T follicular helper cell (primary cell): Measurements from ENCODE around the gene LPCAT3.
A peak's percentile ranks its signal among the peaks of the same experiment; 100 is the strongest.

Experiments
- DNase-seq: peaks from one replicate; pipeline ENCODE4 v3.0.0-alpha.2; 2020; ENCODE audit warnings: low read depth

Gene LPCAT3

DNA sequence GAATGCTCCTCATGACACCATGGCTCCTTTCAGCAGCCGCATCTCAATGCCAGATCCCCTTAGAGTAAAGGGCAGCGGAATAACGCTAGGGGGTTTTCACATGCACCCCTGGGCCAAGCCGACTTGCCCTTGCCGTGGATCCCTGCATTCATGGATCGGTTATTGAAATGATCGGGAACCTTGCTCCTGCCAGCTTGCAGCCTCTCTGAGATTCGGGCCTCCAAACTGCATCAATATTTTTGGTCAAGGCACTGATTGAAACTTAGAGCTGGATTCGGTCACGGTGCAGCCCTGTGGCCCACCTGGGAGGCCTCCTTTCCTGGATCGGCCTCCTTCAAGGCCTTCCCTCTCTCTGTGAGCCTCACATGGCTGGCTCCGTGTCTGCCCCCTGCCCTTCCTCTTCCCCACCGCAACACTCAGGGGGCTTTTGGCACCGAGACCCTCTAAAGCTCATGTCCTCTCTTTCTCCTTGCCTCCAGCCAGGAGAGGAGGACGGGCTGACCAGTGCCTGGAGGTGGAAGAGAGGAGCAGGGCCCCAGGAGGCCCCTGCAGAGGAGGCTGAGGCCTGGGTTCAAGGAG, 65.3 kb downstream of the LPCAT3 start:
- DNase-seq: no peak

- DNase-seq: no peak
These were observed 66.0 kb downstream of the LPCAT3 start for GRCh38 chr12:6952121-6952862.

GRCh38 chr12:6951551-6952120, 66.6 kb downstream of the LPCAT3 start:
- no peak for DNase-seq

DNA sequence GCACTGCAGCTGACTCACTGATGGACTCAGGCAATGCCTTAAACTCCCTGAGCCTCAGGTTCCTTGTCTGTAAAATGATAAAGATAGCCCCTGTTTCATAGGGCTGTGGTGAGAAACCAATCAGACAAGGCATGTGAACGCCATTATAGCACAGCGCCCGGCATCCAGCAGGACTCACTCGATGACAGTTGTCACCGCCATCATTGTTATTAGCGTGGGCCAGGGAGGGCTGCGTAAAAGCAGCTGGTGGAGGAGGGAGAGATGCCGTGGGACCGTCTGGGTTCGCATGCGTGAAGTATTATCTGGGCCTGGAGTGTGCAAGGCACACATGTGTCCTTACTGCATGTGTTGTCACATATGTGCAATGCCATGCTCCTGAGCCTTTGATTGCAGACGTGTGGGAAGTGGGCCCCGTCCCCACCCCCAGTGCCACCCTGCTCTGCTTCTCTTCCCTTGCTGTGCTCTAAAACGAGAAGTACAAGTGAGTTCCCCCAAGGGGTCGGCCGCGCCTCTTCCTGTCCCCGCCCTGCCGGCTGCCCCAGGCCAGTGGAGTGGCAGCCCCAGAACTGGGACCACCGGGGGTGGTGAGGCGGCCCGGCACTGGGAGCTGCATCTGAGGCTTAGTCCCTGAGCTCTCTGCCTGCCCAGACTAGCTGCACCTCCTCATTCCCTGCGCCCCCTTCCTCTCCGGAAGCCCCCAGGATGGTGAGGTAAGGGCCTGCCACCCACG, 67.3 kb downstream of the LPCAT3 start, which contains the start of gene PTPN6:
Gene PTPN6, plus strand, starts transcription at position 546 of the 730 bp plus-strand sequence. Its CDS starts 157 bp downstream, at position 703.
- DNase-seq: no peak

DNA sequence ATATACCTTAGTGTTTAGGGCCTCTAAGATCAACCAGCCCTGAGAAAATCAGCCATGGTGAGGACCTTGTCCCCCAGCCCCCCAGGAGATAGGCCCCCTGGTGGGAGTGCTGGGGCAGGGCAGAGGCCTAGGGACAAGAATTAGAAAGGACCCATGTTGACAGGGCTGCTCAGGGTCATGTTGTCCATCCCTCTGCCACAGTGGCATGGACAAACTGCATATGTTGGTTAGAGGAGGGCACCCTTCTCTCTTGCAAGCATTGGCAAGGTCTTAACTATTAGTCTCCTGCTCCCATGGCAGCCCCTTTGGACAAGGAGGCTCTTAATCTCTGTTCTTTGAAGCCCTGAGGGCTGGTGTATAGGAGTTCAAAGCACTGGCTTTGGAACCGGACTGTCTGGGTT, 67.9 kb downstream of the LPCAT3 start:
- DNase-seq: no peak

DNA sequence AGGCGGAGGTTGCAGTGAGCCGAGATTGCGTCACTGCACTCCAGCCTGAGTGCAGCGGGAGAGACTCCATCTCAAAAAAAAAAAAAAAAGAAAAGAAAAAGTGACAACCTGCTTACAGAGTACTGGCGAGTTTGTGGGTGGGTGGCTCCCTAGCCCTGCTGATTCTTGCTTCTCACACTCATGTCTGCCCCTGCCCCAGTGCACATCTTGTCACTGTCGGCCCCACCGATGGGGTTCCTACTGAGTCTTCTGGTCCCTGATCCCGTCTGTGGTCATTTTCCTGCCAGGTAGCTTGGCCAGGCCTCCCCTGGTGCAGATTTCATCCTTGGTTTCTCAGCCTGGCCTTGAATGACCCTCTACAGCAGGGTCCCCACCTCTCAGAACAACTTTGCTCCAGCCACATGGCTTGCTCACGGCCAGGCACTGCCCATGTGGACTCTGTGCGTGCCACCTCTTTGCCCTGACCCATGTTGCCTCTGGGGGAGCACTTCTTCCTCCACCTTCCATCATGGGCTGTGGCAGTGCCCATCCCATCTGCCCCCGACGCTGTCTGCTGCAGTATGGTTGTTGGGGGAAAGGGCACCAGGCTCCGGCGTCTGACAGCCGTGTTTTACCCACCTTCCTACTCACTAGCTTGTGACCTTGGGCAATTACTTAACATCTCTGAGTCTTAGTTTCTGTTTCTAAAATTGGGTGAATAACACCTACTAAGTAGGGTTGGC, 69.2 kb downstream of the LPCAT3 start:
- no peak for DNase-seq

GRCh38 chr12:6947615-6948014, 70.7 kb downstream of the LPCAT3 start:
- DNase-seq: no peak

GRCh38 chr12:6946920-6947374, 71.3 kb downstream of the LPCAT3 start:
- DNase-seq: no peak

DNA sequence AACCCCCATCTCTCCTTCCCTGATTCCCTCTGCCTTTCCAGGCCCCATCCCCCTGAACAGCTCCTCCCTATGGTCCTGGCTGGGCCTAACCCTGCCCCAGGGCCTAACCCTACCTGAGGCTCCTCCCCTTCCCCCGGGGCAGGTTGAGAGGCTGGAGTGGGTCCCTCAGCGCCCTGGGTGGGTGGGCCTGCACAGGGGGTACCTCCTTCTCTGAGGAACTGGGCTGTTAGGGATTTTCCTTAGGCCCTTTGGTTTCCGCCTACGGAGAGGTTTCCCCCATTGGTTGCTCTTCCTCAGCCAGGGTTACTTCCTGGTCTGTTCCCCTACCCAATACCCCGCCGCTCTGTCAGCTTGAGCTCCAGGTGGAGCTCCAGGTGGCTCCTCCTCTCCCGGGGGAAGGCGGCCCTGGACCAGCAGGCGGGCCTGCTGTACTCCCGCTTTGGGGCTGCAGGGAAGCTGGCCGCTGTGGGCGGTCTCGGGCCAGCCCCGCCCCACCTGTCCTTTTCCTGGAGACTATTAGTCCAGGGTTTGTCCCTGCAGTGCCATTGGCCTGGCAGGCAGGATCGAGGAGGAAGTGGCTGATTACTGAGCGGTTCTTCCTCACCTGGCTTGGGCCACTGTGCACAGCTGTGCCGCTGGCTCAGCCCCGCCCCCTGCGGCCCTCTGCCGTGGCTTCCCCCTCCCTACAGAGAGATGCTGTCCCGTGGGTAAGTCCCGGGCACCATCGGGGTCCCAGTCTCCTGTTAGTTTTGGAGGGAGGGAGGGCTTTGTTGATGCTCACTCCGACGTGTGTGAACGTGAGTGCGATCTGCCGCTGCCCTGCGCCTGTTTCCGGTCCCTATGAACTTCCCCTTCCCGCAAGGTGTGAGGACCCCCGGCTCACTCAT, 72.0 kb downstream of the LPCAT3 start:
- DNase-seq: peak; percentile 62

GRCh38 chr12:6945613-6946012, 72.7 kb downstream of the LPCAT3 start:
- no peak for DNase-seq

DNA sequence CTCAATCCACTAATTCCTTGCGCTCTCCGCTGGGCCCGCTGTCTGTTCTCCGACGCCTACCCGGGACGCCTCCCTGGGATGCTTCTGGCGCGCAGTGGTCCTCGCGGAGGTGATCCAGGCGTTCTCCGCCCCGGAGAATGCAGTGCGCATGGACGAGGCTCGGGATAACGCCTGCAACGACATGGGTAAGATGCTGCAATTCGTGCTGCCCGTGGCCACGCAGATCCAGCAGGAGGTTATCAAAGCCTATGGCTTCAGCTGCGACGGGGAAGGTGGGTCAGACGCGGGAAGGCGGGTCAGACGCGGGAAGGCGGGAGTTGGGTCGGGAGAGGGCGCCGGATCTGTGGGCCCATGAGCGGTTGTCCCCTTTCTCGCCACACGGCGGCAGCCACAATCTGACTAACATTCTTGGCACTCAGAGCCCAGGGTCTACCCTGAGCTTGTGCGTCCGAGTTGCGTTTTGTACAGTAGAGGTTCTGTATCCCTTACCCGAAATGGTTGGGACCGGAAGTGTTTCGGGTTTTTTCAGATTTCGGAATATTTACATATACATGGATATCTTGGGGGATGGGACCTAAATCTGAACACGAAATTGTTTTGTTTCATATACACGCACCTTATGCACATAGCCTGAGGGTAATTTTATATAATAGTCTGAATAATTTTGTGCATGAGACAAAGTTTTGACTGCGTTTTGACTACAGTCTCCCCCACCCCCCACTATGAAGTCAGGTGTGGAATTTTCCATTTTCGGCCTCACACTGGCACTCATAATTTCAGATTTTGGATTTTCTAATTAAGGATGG, 73.7 kb downstream of the LPCAT3 start:
- peak; percentile 83 for DNase-seq

- peak; percentile 60 for DNase-seq
These were observed 74.4 kb downstream of the LPCAT3 start, which contains the start of the genes C12orf57 and RNU7-1 for GRCh38 chr12:6943722-6944380. Gene C12orf57 (plus strand): TSS chr12:6944022. CDS start chr12:6944122, 100 bp downstream. Gene RNU7-1 (plus strand): TSS chr12:6943816.

DNA sequence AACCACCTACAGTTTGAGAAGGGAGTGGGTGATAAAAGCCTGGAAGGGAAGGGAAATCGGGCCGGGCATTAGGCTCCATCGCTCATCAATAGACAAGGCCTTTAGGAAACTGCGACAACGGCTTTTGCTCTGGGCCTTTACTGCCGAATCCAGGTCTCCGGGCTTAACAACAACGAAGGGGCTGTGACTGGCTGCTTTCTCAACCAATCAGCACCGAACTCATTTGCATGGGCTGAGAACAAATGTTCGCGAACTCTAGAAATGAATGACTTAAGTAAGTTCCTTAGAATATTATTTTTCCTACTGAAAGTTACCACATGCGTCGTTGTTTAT, 74.9 kb downstream of the LPCAT3 start:
- peak; percentile 81 for DNase-seq

DNA sequence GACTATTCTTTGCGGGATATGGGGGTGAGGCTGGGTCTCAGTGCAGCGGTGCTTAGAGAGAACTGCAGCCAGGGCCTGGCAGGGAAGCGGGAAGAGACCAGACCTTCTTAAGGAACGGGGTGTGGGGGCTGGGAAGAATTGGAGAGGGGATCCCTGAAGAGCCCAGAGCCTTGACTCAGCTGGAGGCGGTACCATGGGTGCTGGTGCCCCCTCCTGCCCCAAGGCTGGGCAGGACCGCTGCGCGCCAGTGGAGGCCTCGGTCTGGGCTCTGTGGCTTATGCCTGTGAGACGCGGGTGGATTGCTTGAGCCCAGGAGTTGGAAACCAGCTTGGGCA, 76.0 kb downstream of the LPCAT3 start:
- DNase-seq: no peak

DNA sequence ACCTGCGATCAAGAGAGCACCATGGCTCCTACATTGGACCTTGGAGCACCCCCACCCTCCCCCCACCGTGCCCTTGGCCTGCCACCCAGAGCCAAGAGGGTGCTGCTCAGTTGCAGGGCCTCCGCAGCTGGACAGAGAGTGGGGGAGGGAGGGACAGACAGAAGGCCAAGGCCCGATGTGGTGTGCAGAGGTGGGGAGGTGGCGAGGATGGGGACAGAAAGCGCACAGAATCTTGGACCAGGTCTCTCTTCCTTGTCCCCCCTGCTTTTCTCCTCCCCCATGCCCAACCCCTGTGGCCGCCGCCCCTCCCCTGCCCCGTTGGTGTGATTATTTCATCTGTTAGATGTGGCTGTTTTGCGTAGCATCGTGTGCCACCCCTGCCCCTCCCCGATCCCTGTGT, 76.5 kb downstream of the LPCAT3 start:
- no peak for DNase-seq

DNA sequence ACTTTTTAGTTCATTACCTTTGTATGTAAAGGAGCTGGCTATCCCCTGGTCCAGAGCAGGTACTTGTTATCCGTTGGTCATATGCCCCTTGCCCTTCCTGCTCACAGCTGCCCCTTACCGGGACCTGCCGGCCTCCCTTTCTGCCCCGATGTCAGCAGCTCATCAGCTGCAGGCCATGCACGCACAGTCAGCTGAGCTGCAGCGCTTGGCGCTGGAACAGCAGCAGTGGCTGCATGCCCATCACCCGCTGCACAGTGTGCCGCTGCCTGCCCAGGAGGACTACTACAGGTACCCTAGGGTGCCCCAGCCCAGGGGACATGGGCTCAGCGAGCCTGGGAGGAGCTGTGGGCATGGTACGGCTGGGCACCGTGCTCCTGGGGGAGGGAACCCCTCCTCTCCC, 77.0 kb downstream of the LPCAT3 start:
- no peak for DNase-seq

- no peak for DNase-seq
These were observed 79.1 kb downstream of the LPCAT3 start for GRCh38 chr12:6939191-6939540.

DNA sequence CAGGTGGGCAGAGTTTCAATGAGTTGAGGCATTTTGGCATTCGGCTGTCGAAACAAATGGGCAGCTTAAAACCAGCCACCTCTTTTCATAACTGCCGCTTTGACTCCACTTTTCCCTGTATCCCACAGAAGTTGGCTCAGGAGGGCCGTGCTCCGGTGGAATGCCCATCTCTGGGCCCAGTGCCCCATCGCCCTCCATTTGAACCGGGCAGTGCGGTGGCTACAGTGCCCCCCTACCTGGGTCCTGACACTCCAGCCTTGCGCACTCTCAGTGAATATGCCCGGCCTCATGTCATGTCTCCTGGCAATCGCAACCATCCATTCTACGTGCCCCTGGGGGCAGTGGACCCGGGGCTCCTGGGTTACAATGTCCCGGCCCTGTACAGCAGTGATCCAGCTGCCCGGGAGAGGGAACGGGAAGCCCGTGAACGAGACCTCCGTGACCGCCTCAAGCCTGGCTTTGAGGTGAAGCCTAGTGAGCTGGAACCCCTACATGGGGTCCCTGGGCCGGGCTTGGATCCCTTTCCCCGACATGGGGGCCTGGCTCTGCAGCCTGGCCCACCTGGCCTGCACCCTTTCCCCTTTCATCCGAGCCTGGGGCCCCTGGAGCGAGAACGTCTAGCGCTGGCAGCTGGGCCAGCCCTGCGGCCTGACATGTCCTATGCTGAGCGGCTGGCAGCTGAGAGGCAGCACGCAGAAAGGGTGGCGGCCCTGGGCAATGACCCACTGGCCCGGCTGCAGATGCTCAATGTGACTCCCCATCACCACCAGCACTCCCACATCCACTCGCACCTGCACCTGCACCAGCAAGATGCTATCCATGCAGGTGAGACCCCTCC, 79.7 kb downstream of the LPCAT3 start:
- no peak for DNase-seq
